H1 (cell line): ENCODE data around the gene SEC31A. TPM values are rescaled to one million over a fixed set of nuclear protein-coding genes. Genes with fewer than 3 reads are reported as not detected.

Experiments
- EGR1 ChIP-seq: IDR thresholded peaks from 2 replicates; pipeline ENCODE4 v1.6.1; 2011; ENCODE audit warnings: low read depth, low read length, borderline replicate concordance
- EZH2 ChIP-seq: fragments of 200-600 bp; sonication (generic); IDR thresholded peaks from 2 replicates; pipeline ENCODE4 v1.7.1; 2012; ENCODE audit warnings: low read depth, mild to moderate bottlenecking, moderate library complexity, low read length, inconsistent platforms; ENCODE audit not compliant: severe bottlenecking
- FOSL1 ChIP-seq: IDR thresholded peaks from 2 replicates; pipeline ENCODE4 v1.6.1; 2011; ENCODE audit warnings: mild to moderate bottlenecking, low read depth, low read length, moderate library complexity; ENCODE audit not compliant: insufficient read depth
- HDAC2 ChIP-seq, 2 experiments: fragments of 300-600 bp in 1 of 2; sonication (generic) in 1 of 2; IDR thresholded peaks; 2 replicates each; pipeline ENCODE4 v1.6.1; 2011 to 2012; ENCODE audit warnings: low read depth in 2 of 2, low read length in 2 of 2, mild to moderate bottlenecking in 2 of 2, moderate library complexity in 2 of 2, borderline replicate concordance in 1 of 2, inconsistent platforms in 1 of 2
- RNF2 ChIP-seq: fragments of 200-900, 300-1000 bp; sonication (generic); IDR thresholded peaks from 2 replicates; pipeline ENCODE4 v1.7.1; 2016; ENCODE audit warnings: borderline replicate concordance, low read depth, mild to moderate bottlenecking, antibody characterized with exemption, low read length; ENCODE audit not compliant: poor library complexity, severe bottlenecking; ENCODE audit errors: missing control alignments
- TBP ChIP-seq: IDR thresholded peaks from 2 replicates; pipeline ENCODE4 v1.6.1; 2011; ENCODE audit warnings: low read depth, low read length, improper control_type of control experiment
- TEAD4 ChIP-seq: IDR thresholded peaks from 2 replicates; pipeline ENCODE4 v1.6.1; 2012; ENCODE audit warnings: low read depth, low read length, inconsistent platforms, mixed read lengths
- USF2 ChIP-seq: IDR thresholded peaks from 2 replicates; pipeline ENCODE4 v1.6.1; 2011; ENCODE audit warnings: low read length, improper control_type of control experiment
- polyA plus RNA-seq, 7 experiments: library from polyadenylated mRNA; depleted of rRNA in 3 of 7; stranded (reverse) in 5 of 7; unstranded in 2 of 7; fragments of >200 nt in 5 of 7; fragments of 200-250 nt in 2 of 7; gene quantifications; 1 replicate in 5 of 7; 2 replicates in 1 of 7; 4 replicates in 1 of 7; pipeline versions ENCODE4 v1.2.1 to v1.2.3, GENCODE V29; 2011 to 2013; ENCODE audit warnings: missing spikeins in 2 of 7, mixed read lengths in 2 of 7
- total RNA-seq: library from RNA; stranded (reverse); fragmentation: NEBNext Ultra II Directional; extraction: Animal tissue kit (Norgen Biotek cat#: 25700); gene quantifications from 2 replicates; pipeline ENCODE4 v1.2.1, GENCODE V29; 2021
- TF ChIP-seq, protein P1 (sequence below), 3 experiments: IDR thresholded peaks; 1 replicate in 2 of 3; 2 replicates in 1 of 3; pipeline versions ENCODE4 v1.5.1 to v1.6.1; 2011; ENCODE audit warnings: low read length in 3 of 3, mild to moderate bottlenecking in 3 of 3, inconsistent platforms in 2 of 3, low read depth in 1 of 3, moderate library complexity in 1 of 3; ENCODE audit not compliant: insufficient read depth in 1 of 3; ENCODE audit errors: control extremely low read depth in 1 of 3

SEC31A gene
- total and polyA plus RNA-seq, 2 of the 8 experiments (the other 6 are each of a cell fraction or from before 2014, with no cell fraction given): 112 to 125 TPM

GRCh38 chr4:82799006-82799881 lies 91.7 kb downstream of the SEC31A start (continued):
- TF ChIP-seq, protein P1, sequence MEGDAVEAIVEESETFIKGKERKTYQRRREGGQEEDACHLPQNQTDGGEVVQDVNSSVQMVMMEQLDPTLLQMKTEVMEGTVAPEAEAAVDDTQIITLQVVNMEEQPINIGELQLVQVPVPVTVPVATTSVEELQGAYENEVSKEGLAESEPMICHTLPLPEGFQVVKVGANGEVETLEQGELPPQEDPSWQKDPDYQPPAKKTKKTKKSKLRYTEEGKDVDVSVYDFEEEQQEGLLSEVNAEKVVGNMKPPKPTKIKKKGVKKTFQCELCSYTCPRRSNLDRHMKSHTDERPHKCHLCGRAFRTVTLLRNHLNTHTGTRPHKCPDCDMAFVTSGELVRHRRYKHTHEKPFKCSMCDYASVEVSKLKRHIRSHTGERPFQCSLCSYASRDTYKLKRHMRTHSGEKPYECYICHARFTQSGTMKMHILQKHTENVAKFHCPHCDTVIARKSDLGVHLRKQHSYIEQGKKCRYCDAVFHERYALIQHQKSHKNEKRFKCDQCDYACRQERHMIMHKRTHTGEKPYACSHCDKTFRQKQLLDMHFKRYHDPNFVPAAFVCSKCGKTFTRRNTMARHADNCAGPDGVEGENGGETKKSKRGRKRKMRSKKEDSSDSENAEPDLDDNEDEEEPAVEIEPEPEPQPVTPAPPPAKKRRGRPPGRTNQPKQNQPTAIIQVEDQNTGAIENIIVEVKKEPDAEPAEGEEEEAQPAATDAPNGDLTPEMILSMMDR (IDR thresholded peaks at IDR 0.05; ENCODE audit: control extremely low read depth in 1 of 3, insufficient read depth in 1 of 3, low read depth in 1 of 3, low read length in 3 of 3): no peak
- TF ChIP-seq RNF2 (peak; percentile 78), TEAD4 (no peak), FOSL1 (no peak), EGR1 (peak; percentile 47; the same call in 1 of the 2 replicates), USF2 (no peak), HDAC2 (IDR thresholded peaks at IDR 0.05; ENCODE audit: borderline replicate concordance in 1 of 2, low read depth in 2 of 2, low read length in 2 of 2) (no peak), TBP (no peak), EZH2 (peak; percentile 8)
